ENCODE results near the gene SEC14L2. TPM values are rescaled to one million over a fixed set of nuclear protein-coding genes. Genes with fewer than 3 reads are reported as not detected.

The SEC14L2 gene
- total RNA-seq, 1 donor from 2014 or later, result 10.8 TPM

DNA sequence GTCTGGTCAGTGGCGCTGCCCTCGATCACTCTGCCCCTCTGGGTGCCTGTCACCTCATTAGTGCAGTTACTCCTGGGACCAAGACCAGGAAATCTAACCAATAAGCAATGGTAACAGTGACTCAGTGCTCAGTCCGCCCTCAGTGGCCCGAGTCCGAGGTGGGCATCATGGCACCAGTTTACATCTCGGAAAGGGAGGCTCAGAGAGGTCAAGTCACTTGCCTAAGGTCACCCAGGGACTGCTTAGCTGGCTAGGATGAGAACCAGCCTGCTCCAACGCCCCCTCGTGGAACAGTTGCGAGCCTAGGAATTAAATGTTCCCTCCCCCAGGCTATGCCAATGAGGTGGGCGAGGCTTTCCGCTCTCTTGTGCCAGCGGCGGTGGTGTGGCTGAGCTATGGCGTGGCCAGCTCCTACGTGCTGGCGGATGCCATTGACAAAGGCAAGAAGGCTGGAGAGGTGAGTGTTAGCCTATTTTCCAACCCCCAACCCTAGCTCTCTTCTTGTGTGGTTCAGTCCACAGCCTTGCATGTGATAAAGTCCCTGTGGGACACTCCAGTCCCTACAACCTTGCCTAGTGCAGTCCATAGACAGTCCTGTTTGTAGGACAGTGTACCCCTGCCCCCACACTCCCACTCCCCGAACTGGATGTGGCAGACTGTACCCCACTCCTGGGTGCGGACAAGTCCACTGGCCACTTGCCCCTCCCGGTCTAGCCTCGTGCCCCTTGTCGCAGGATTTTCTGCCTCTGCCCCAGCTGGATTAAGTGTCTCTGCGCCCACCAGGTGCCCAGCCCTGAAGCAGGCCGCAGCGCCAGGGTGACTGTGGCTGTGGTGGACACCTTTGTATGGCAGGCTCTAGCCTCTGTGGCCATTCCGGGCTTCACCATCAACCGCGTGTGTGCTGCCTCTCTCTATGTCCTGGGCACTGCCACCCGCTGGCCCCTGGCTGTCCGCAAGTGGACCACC is 29.9 kb downstream of the SEC14L2 start:
- peaks cover 47% of the 10 kb centered on the region for H3K4me1 Mint-ChIP-seq
- no peaks in the 10 kb centered on the region for H3K9me3 Mint-ChIP-seq
- no peaks in the 10 kb centered on the region for H3K27me3 Mint-ChIP-seq (ENCODE audit: low read depth)
- peak; percentile 83 for DNase-seq (ENCODE audit: low read depth, low spot score)
- H3K4me3 Mint-ChIP-seq, result peak overlapping the region; percentile 91
- TF ChIP-seq, protein P1, sequence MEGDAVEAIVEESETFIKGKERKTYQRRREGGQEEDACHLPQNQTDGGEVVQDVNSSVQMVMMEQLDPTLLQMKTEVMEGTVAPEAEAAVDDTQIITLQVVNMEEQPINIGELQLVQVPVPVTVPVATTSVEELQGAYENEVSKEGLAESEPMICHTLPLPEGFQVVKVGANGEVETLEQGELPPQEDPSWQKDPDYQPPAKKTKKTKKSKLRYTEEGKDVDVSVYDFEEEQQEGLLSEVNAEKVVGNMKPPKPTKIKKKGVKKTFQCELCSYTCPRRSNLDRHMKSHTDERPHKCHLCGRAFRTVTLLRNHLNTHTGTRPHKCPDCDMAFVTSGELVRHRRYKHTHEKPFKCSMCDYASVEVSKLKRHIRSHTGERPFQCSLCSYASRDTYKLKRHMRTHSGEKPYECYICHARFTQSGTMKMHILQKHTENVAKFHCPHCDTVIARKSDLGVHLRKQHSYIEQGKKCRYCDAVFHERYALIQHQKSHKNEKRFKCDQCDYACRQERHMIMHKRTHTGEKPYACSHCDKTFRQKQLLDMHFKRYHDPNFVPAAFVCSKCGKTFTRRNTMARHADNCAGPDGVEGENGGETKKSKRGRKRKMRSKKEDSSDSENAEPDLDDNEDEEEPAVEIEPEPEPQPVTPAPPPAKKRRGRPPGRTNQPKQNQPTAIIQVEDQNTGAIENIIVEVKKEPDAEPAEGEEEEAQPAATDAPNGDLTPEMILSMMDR (conservative IDR thresholded peaks at IDR 0.05), result peak; percentile 72
- H3K27ac Mint-ChIP-seq (ENCODE audit: unreplicated experiment), result peak overlapping the region; percentile 97
- H3K36me3 Mint-ChIP-seq (ENCODE audit: low read depth), result no peaks in the 10 kb centered on the region

GRCh38 chr22:30427871-30428270 is 31.1 kb downstream of the SEC14L2 start:
- H3K4me3 Mint-ChIP-seq, result peak overlapping the region; percentile 91
- no peak for DNase-seq (ENCODE audit: low read depth, low spot score)
- H3K9me3 Mint-ChIP-seq, result no peaks in the 10 kb centered on the region
- no peaks in the 10 kb centered on the region for H3K36me3 Mint-ChIP-seq (ENCODE audit: low read depth)
- H3K27ac Mint-ChIP-seq (ENCODE audit: unreplicated experiment), result no peak overlapping the region
- TF ChIP-seq, protein P1 (conservative IDR thresholded peaks at IDR 0.05), result no peak
- H3K27me3 Mint-ChIP-seq (ENCODE audit: low read depth), result no peaks in the 10 kb centered on the region
- peaks cover 35% of the 10 kb centered on the region for H3K4me1 Mint-ChIP-seq

DNA sequence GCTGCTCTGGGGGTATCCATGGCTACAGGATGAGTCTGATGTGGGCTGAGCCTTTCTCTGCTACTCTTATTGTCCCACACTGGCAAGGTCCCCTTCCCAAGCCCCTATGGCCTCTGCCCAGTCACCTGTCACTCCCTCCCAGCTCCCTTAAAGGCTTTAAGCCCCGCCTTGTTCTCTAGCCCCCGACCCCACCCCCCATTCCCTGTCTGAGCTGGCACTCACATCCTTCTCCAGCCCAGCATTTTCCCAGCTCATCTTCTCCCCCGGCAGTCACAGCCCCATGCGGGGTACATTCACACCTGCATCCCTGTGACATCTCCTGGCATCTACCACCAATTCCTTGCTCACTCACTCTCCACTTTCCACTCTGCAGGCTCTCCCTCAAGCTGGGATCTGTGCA is 33.1 kb downstream of the SEC14L2 start:
- peaks cover 18% of the 10 kb centered on the region for H3K4me1 Mint-ChIP-seq
- no peaks in the 10 kb centered on the region for H3K36me3 Mint-ChIP-seq (ENCODE audit: low read depth)
- no peak for DNase-seq (ENCODE audit: low read depth, low spot score)
- H3K27me3 Mint-ChIP-seq (ENCODE audit: low read depth), result no peaks in the 10 kb centered on the region
- H3K27ac Mint-ChIP-seq (ENCODE audit: unreplicated experiment), result peak overlapping the region; percentile 39
- H3K9me3 Mint-ChIP-seq, result no peaks in the 10 kb centered on the region
- TF ChIP-seq, protein P1 (conservative IDR thresholded peaks at IDR 0.05), result no peak
- no peak overlapping the region for H3K4me3 Mint-ChIP-seq

DNA sequence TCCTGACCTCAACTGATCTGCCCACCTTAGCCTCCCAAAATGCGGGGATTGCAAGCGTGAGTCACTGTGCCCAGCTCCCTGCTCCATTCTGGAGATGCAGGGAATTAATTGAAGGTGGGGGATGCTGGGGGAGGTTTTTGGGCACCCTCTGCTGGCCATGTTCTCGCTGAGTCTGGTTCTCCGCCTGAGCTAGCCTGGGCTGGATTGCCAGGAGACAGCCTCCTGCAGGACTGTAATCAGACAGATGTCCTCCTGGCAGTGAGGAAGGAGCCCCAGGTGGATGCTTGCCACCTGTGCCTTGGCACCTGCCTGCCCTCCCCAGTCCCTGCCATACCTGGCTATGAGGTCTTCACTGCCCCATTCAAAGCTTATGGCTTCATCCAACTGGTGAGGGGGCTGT is 34.1 kb downstream of the SEC14L2 start:
- no peaks in the 10 kb centered on the region for H3K27me3 Mint-ChIP-seq (ENCODE audit: low read depth)
- DNase-seq (ENCODE audit: low read depth, low spot score), result no peak
- TF ChIP-seq, protein P1 (conservative IDR thresholded peaks at IDR 0.05), result no peak

GRCh38 chr22:30432096-30432495 is 35.3 kb downstream of the SEC14L2 start:
- Mint-ChIP-seq H3K4me3 (no peak overlapping the region), H3K9me3 (no peaks in the 10 kb centered on the region), H3K36me3 (ENCODE audit: low read depth) (no peaks in the 10 kb centered on the region), H3K27ac (ENCODE audit: unreplicated experiment) (no peak overlapping the region), H3K27me3 (ENCODE audit: low read depth) (no peaks in the 10 kb centered on the region), H3K4me1 (peaks cover 9% of the 10 kb centered on the region)
- TF ChIP-seq, protein P1 (conservative IDR thresholded peaks at IDR 0.05), result no peak
- no peak for DNase-seq (ENCODE audit: low read depth, low spot score)

More for the DNA sequence above, 34.1 kb downstream of the SEC14L2 start:
- peaks cover 19% of the 10 kb centered on the region for H3K4me1 Mint-ChIP-seq
- no peak overlapping the region for H3K4me3 Mint-ChIP-seq
- no peak overlapping the region for H3K27ac Mint-ChIP-seq (ENCODE audit: unreplicated experiment)
- H3K36me3 Mint-ChIP-seq (ENCODE audit: low read depth), result no peaks in the 10 kb centered on the region
- H3K9me3 Mint-ChIP-seq, result no peaks in the 10 kb centered on the region
